Activated naive CD4-positive, alpha-beta T cell treated with anti-CD3 and anti-CD28 coated beads for 36 hours (primary cell): ENCODE data around the gene SYNPO2. TPM values are rescaled to one million over a fixed set of nuclear protein-coding genes. Genes with fewer than 3 reads are reported as not detected.
A peak's percentile ranks its signal among the peaks of the same experiment; 100 is the strongest.
"Not testable (repeated sequence)": the region's sequence is repeated elsewhere in the genome, so short reads cannot be mapped to it uniquely, and the experiment has no call there.

Experiments used
- CTCF ChIA-PET: fragments of 350-600 bp; sonication (Branson Sonifier 250); formaldehyde crosslinking; loops from one replicate; lab custom pipeline; 2021; ENCODE audit warnings: antibody characterized with exemption; lab: Charles Lee
- DNase-seq: peaks from one replicate; pipeline ENCODE4 v3.0.0-alpha.2; 2020
- H3K27ac Mint-ChIP-seq: one replicate; pipeline ENCODE4 v1.8.0; 2021; ENCODE audit warnings: mild to moderate bottlenecking, mixed read lengths
- H3K27me3 Mint-ChIP-seq: one replicate; pipeline ENCODE4 v1.8.0; 2021; ENCODE audit warnings: low read depth, mixed read lengths
- H3K36me3 Mint-ChIP-seq: one replicate; pipeline ENCODE4 v1.8.0; 2021; ENCODE audit warnings: low read depth, mixed read lengths
- H3K4me1 Mint-ChIP-seq: one replicate; pipeline ENCODE4 v1.8.0; 2021; ENCODE audit warnings: low read depth, mixed read lengths
- H3K4me3 Mint-ChIP-seq: one replicate; pipeline ENCODE4 v1.8.0; 2021; ENCODE audit warnings: mild to moderate bottlenecking, moderate library complexity, mixed read lengths
- H3K9me3 Mint-ChIP-seq: one replicate; pipeline ENCODE4 v1.8.0; 2021; ENCODE audit warnings: mixed read lengths
- intact Hi-C: fragments of 100-400 bp; cut with micrococcal nuclease; formaldehyde crosslinking; loops from one replicate; pipeline ENCODE4 v1.15.1; 2023
- total RNA-seq, 2 experiments: library from RNA; stranded (reverse); gene quantifications; one replicate each; pipeline ENCODE4 v1.2.3, GENCODE V29; 2021

The SYNPO2 gene
- total RNA-seq, 2 experiments from 2014 or later: 0.14 TPM; not detected in 1

DNA sequence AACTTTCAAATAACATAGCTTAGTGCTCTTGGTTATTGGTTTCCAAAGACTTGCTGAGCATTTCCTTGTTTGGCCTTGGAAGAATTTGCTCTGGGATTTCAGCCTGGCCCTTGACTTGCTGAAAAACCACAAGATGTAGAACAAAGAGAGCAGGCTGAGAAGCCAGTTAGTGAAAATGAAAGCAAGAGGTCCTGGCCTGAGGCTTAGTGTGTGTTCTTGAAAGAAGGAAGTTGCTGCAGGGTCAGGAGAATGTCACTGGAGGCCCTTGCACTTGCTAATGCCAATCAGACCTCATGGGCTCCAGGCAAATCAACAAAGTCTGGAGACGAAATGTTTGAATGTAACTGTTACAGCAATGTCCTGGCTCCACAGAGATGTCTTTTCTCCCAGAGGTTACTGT is 79.4 kb downstream of the SYNPO2 start:
- H3K27ac Mint-ChIP-seq: no peak overlapping the region
- H3K27me3 Mint-ChIP-seq: no peaks in the 10 kb centered on the region
- intact Hi-C loops: loop anchor here (5.0 kb wide), 1 partner anchor 426 kb away; no protein-coding TSS in a partner anchor
- H3K4me3 Mint-ChIP-seq: no peak overlapping the region
- H3K4me1 Mint-ChIP-seq: peaks cover 7% of the 10 kb centered on the region
- DNase-seq: no peak
- CTCF ChIA-PET: interaction anchor here (0.9 to 1.3 kb wide), 2 partner anchors 79 to 196 kb away, joined by 3 to 4 read pairs; partner anchors contain the start of gene SYNPO2
- no peaks in the 10 kb centered on the region for H3K36me3 Mint-ChIP-seq
- H3K9me3 Mint-ChIP-seq: no peaks in the 10 kb centered on the region

DNA sequence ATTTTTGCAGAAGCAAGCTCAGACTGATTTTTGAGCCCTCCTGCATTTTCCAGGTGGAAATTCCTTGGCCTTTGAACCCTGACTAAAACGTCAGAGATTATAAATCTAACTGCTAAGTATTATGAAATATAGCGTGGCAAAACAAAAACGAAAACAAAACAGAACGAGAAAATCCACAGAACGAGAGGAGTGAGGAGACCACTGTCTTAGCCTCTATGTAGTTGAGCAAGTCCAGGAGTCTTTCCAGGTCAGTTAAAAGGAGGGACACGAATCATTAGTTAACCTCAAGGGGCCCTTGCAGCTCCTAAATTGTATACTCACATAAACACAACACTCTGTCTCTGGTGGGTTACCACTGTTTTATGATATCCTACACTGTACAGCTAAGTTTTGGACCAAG is 80.2 kb downstream of the SYNPO2 start:
- Mint-ChIP-seq H3K27me3 (no peaks in the 10 kb centered on the region), H3K4me1 (peaks cover 7% of the 10 kb centered on the region), H3K36me3 (no peaks in the 10 kb centered on the region), H3K4me3 (no peak overlapping the region), H3K9me3 (no peaks in the 10 kb centered on the region), H3K27ac (no peak overlapping the region)
- CTCF ChIA-PET: interaction anchor here (0.5 to 1.3 kb wide), 3 partner anchors 19 to 244 kb away, joined by 3 to 4 read pairs (median 4); no protein-coding TSS in a partner anchor
- DNase-seq: no peak
- intact Hi-C loops: loop anchor here (1.0 to 5.0 kb wide), 3 partner anchors 197 to 427 kb away; no protein-coding TSS in a partner anchor

DNA sequence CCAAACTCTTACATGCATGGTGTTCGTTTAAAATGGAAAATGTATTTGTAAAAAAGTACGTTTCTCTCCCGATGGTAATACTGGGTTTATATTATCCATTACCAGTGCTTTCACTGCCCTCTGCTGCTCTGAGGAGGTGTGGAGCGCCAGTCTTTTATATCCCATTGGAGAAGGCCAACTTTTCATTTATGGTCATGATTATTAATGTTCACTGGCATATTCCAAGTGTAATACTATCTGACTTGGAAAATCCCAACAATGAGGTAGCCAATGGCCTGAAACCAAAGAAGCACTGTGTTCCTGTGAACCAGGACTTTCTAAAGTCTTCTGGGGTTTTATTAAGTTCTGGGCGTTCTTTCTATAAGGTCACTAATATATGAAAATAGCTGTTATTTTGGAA is 80.7 kb downstream of the SYNPO2 start:
- CTCF ChIA-PET: interaction anchor here (0.8 to 1.3 kb wide), 3 partner anchors 197 to 244 kb away, joined by 3 to 5 read pairs (median 3); no protein-coding TSS in a partner anchor
- Mint-ChIP-seq H3K36me3 (no peaks in the 10 kb centered on the region), H3K9me3 (no peaks in the 10 kb centered on the region), H3K4me1 (peaks cover 7% of the 10 kb centered on the region), H3K27me3 (no peaks in the 10 kb centered on the region), H3K4me3 (no peak overlapping the region), H3K27ac (no peak overlapping the region)
- intact Hi-C loops: loop anchor here (1.0 to 5.0 kb wide), 3 partner anchors 197 to 427 kb away; no protein-coding TSS in a partner anchor
- DNase-seq: peak; percentile 19

GRCh38 chr4:118972167-118972566 is 83.5 kb downstream of the SYNPO2 start:
- DNase-seq: no peak
- H3K4me1 Mint-ChIP-seq: peaks cover 7% of the 10 kb centered on the region
- H3K9me3 Mint-ChIP-seq: no peaks in the 10 kb centered on the region
- no peak overlapping the region for H3K4me3 Mint-ChIP-seq
- intact Hi-C loops: no loop called here
- CTCF ChIA-PET: interaction anchor here (0.7 to 1.2 kb wide), 3 partner anchors 82 to 200 kb away, joined by 3 read pairs; no protein-coding TSS in a partner anchor
- H3K36me3 Mint-ChIP-seq: no peaks in the 10 kb centered on the region
- no peak overlapping the region for H3K27ac Mint-ChIP-seq
- no peaks in the 10 kb centered on the region for H3K27me3 Mint-ChIP-seq

- Mint-ChIP-seq H3K4me1 (peaks cover 2% of the 10 kb centered on the region), H3K9me3 (no peaks in the 10 kb centered on the region), H3K27ac (no peak overlapping the region), H3K27me3 (no peaks in the 10 kb centered on the region), H3K4me3 (no peak overlapping the region), H3K36me3 (no peaks in the 10 kb centered on the region)
- intact Hi-C loops: no loop called here
- CTCF ChIA-PET: interaction anchor here (1.1 kb wide), 1 partner anchor 201 kb away, joined by 3 read pairs; no protein-coding TSS in a partner anchor
- DNase-seq: no peak
These were observed 84.6 kb downstream of the SYNPO2 start for GRCh38 chr4:118973295-118973694.

GRCh38 chr4:118974758-118975157 is 86.1 kb downstream of the SYNPO2 start:
- Mint-ChIP-seq H3K9me3 (no peaks in the 10 kb centered on the region), H3K4me1 (no peaks in the 10 kb centered on the region), H3K27ac (no peak overlapping the region), H3K4me3 (no peak overlapping the region), H3K27me3 (no peaks in the 10 kb centered on the region), H3K36me3 (no peaks in the 10 kb centered on the region)
- DNase-seq: no peak
- CTCF ChIA-PET: no interaction called here
- intact Hi-C loops: no loop called here

- no peak overlapping the region for H3K27ac Mint-ChIP-seq
- H3K4me3 Mint-ChIP-seq: no peak overlapping the region
- CTCF ChIA-PET: interaction anchor here (0.8 kb wide), 1 partner anchor 230 kb away, joined by 3 read pairs; no protein-coding TSS in a partner anchor
- no peaks in the 10 kb centered on the region for H3K4me1 Mint-ChIP-seq
- no peaks in the 10 kb centered on the region for H3K36me3 Mint-ChIP-seq
- no peaks in the 10 kb centered on the region for H3K27me3 Mint-ChIP-seq
- DNase-seq: no peak
- intact Hi-C loops: no loop called here
- no peaks in the 10 kb centered on the region for H3K9me3 Mint-ChIP-seq
These were observed 87.0 kb downstream of the SYNPO2 start for GRCh38 chr4:118975449-118976192.

DNA sequence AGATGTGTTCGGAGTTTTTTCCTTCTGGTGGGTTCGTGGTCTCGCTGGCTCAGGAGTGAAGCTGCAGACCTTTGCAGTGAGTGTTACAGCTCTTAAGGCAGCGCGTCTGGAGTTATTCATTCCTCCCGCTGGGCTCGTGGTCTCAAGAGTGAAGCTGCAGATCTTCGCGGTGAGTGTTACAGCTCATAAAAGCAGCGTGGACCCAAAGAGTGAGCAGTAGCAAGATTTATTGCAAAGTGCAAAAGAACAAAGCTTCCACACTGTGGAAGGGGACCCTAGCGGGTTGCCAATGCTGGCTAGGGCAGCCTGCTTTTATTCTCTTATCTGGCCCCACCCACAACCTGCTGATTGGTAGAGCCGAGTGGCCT is 87.5 kb downstream of the SYNPO2 start:
- DNase-seq, H3K9me3 Mint-ChIP-seq, H3K27me3 Mint-ChIP-seq, H3K36me3 Mint-ChIP-seq, H3K4me1 Mint-ChIP-seq, intact Hi-C loops, H3K27ac Mint-ChIP-seq, H3K4me3 Mint-ChIP-seq: not testable (repeated sequence)
- CTCF ChIA-PET: interaction anchor here (0.8 kb wide), 1 partner anchor 231 kb away, joined by 3 read pairs; no protein-coding TSS in a partner anchor

DNA sequence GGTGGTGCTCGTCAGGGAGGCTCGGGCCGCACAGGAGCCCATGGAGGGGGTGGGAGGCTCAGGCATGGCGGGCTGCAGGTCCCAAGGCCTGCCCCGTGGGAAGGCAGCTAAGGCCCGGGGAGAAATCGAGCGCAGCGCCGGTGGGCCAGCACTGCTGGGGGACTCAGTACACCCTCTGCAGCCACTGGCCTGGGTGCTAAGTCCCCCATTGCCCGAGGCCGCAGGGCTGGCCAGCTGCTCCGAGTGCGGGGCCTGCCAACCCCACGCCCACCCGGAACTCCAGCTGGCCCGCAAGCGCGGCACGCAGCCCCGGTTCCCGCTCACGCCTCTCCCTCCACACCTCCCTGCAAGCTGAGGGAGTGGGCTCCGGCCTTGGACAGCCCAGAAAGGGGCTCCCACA is 88.4 kb downstream of the SYNPO2 start:
- intact Hi-C loops: not testable (repeated sequence)

DNA sequence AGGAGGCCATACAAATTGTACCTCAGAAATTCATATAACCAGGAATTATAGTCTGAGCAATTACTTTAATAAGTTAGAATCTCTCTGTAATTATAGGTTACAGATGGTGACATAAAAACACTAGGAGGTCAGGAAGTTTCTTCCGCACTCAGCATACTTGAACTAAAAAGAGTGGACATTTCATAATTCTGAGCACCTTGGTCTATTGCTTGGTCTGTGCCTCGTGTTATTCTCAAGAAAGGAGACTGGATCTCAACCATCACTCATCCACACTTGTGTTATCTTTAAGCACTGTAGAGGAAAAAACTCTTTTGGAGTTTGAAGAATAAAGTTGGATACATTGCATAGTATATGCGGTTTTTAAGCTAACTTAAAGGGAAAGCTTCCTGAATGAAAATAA is 91.1 kb downstream of the SYNPO2 start:
- Mint-ChIP-seq H3K27me3 (no peaks in the 10 kb centered on the region), H3K27ac (no peak overlapping the region), H3K4me1 (no peaks in the 10 kb centered on the region), H3K4me3 (no peak overlapping the region), H3K9me3 (no peaks in the 10 kb centered on the region), H3K36me3 (no peaks in the 10 kb centered on the region)
- intact Hi-C loops: loop anchor here (10.0 kb wide), 1 partner anchor 515 kb away; no protein-coding TSS in a partner anchor
- CTCF ChIA-PET: interaction anchor here (1.1 to 7.0 kb wide), 2 partner anchors 61 to 1069 kb away, joined by 4 to 41 read pairs; no protein-coding TSS in a partner anchor
- no peak for DNase-seq

More for the DNA sequence above, 88.4 kb downstream of the SYNPO2 start:
- H3K4me3 Mint-ChIP-seq, H3K36me3 Mint-ChIP-seq, H3K27me3 Mint-ChIP-seq, H3K9me3 Mint-ChIP-seq, DNase-seq, H3K27ac Mint-ChIP-seq, CTCF ChIA-PET, H3K4me1 Mint-ChIP-seq: not testable (repeated sequence)

DNA sequence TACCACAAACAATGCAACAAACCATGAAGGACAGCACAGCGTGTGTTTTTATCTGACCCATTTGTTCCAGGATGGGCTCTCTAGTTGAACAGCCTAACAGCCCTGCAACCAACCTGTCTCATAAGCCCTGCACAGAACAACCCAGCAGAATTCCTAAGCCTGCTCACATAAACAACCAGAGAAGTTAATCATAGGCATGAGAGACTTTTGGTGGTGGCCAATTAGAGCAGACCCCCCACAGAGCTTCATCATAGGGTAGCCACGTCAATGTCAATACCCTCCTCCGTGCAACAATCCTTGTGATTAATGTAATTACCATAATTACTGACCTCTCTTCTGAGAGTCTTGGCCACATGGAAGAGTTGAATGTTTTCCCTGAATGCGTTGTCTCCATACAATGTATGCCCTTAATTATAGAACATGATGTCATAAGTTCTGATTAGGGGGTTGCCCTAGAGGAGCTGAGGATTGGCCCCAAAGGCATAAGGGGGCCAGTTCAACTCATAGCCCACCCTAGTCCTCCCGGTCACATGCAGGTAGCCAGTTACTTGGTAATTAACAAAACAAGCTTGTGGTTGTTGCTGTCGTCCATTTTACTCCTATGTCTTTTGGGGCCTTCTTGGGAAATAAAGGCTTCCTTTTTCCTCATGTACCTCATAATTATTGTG is 92.7 kb downstream of the SYNPO2 start:
- no peak overlapping the region for H3K27ac Mint-ChIP-seq
- H3K4me1 Mint-ChIP-seq: no peaks in the 10 kb centered on the region
- CTCF ChIA-PET: interaction anchor here (1.0 to 7.0 kb wide), 7 partner anchors 10 to 59 kb away, joined by 3 to 41 read pairs (median 4); no protein-coding TSS in a partner anchor
- H3K9me3 Mint-ChIP-seq: no peaks in the 10 kb centered on the region
- no peaks in the 10 kb centered on the region for H3K27me3 Mint-ChIP-seq
- no peak for DNase-seq
- intact Hi-C loops: loop anchor here (1.0 to 10.0 kb wide), 4 partner anchors 61 to 646 kb away; no protein-coding TSS in a partner anchor
- H3K36me3 Mint-ChIP-seq: no peaks in the 10 kb centered on the region
- H3K4me3 Mint-ChIP-seq: no peak overlapping the region

DNA sequence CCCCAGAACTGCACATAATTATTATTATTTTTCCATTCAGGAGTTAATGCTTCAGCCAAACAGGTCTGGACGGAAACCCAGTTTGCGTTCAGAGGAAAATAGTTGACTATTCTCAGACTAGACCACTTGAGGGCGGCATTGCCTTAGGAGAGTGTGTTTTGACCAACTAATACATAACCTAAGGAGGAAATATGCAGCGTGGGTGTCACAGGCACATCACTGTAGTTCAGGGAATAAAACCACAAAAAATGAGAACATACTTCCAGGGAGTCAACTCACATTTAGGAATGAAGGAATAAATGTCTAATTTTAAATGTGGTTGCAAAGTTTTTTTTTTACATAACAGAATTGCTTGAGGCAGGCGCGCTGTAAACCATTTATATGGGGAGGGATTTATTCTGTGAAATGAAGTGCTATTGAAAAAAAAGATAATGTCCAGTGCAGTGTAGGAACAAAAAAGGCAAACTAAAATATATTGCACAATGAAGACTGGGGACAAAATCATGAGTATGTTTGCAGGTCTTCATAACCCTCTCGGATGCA is 93.3 kb downstream of the SYNPO2 start:
- Mint-ChIP-seq H3K27me3 (no peaks in the 10 kb centered on the region), H3K4me1 (no peaks in the 10 kb centered on the region), H3K4me3 (no peak overlapping the region), H3K36me3 (no peaks in the 10 kb centered on the region), H3K9me3 (no peaks in the 10 kb centered on the region), H3K27ac (no peak overlapping the region)
- intact Hi-C loops: loop anchor here (1.0 to 10.0 kb wide), 8 partner anchors 57 to 1069 kb away; partner anchors contain the start of gene USP53
- peak; percentile 74 for DNase-seq
- CTCF ChIA-PET: interaction anchor here (1.0 to 7.0 kb wide), 6 partner anchors 11 to 59 kb away, joined by 3 to 41 read pairs (median 4); no protein-coding TSS in a partner anchor
